HG02852 (cell line): ENCODE data around the gene SPEN.

Experiments used
- ATAC-seq: cut with Tn5 transposase; IDR thresholded peaks from one replicate; pipeline ENCODE4 v1.9.1; 2021; ENCODE audit warnings: mild to moderate bottlenecking, moderate library complexity; ENCODE audit not compliant: unreplicated experiment

SPEN gene

DNA sequence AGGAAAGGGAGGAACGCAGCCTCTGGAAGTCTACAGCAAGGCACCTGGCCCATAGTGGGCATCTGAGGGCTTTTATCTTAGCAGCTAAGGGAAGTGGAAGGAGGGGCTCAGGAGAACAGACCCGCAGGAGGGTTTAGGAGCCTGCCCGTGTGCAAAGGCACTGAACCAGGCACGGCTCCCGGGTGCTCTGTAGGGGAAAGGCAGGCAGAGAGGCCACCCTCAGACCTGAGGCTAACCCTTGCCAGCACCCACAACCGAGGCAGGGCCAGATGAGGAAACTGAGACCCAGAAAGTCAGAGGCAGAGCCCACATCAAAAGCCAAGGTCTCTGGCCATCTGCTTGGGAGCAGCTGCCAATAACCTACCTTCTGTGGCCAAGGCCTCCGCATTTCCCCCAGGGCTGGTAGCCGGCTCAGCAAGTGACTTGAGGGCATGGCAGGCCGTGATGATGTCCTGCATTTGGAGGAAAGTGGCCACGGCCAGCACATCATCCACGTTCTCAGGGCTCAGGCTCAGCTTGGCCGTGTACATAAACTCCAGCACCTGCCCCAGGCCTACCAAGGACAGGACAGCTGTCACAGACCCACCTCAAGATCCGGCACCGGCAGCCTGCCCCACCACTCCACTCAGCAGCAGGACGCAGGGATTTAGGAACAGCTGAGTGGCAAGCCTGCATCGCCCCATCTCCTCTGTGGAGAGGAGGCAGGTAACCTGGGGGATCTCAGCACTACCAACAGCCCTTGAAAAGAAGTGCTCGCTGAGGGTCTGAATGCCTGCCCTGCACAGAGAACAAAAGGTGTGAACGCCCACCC, 99.3 kb downstream of the SPEN start:
- ATAC-seq: no peak

DNA sequence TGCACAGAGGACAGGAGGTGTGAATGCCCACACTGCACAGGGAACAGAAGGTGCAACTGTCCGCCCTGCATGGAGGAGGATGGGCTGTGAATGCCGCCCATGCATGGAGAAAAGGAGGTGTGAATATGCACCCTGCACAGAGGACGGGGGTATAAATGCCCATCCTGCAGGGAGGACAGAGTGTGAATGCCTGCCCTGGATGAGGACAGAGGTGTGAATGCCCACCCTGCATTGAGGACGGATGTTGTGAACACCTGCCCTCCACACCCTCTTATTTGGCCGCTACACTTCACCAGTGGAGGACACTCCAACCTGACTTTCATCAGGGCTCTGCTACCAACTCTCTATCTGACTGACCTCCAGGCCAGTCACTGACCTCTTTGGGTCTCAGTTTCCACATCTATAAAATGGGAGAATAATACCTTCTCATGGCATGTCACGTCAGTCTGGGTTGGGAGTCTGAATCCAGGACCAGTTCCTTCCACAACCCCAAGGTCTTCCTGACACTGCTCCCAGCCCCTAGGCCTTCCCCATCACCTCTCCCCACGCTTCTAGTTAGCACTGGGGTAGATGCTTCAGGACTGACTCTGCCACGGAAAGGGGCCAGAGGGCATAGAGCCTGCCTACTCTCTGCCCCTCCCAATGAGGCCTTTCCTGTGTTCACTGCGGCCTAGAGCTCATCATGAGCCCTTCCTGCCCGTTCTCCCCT, 100.0 kb downstream of the SPEN start:
- ATAC-seq: no peak

DNA sequence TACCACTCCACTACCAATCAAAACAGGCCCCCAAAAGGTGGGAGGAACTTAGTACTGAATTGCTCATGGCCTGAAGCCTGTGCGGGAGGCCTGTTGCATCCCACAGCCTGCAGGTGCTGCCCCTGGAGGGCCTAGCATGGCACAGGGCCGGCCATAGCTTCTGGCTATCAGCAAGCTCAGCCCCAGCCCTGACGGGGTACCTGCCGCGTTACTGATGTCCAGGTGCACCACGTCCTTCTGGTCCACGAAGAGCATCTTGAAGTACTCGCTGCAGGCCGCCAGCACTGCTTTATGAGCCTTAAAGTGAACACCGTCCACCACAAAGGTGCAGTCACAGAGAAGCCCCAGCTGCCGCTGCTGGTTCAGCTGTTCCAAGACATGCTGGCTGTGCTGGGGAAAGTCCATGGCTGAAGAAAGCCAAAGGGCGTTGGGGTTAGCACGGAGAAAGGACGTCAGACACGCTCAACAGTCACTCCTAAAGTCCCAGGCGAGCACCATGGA, 100.6 kb downstream of the SPEN start:
- ATAC-seq: no peak

DNA sequence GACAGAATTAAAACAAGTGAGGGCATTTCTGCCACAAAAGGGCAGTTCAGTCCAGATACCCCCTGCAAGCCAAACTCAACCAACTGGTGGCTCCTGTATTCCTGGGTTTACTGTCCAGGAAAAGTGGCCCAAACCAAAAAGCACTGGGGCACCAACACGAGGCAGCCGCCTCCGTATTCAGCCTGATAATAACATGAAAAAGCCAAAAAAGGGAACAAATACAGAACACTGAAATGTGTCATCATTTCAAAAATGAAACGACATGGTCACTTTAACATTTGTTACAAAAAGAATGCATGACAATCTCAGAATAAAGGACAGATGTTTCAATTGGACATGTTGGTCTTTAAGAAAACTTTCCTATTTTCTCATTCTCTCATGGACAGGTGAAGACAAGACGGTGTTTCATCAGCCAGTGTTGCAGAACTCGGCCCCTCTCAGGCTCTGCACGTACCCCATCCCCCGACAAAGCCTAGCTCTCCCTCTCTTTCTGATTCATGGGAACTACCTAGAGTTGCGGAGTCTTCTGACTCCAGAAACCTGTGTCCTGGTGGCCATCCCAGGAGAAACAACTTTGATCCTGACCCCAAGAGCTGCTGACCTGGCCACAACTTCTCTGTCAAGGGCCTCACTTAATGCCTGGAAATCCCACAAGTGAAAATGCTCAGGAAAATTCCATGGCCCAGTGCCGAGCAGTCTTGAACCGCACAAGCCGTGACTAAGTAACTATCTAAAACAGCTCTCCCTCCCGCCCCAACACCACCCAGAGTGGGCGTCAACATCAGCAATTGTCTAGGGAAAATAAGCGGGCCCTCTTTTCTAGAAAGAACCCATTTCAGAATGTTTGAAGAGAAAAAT, 101.3 kb downstream of the SPEN start:
- no peak for ATAC-seq

GRCh38 chr1:15949453-15950245, 102.1 kb downstream of the SPEN start:
- no peak for ATAC-seq

DNA sequence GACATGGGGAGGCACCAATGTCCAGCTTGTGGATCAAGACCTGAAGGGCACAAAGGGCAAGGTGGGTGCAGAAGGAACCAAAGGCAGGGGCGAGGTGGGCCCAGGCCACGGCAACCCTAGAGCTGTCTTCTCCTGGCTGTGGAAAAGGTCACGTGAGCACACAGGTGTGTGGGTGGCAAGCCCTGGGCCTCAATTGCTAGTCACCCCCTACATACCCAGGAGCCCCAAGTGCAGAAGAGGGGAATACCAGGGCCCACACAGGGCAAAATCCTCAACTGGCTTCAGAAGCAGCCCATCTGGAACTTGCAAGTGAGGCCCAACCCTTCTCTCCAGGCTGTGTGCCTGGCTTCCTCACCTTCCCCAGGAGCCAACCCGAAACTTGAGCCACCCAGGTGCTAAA, 102.8 kb downstream of the SPEN start:
- no peak for ATAC-seq

DNA sequence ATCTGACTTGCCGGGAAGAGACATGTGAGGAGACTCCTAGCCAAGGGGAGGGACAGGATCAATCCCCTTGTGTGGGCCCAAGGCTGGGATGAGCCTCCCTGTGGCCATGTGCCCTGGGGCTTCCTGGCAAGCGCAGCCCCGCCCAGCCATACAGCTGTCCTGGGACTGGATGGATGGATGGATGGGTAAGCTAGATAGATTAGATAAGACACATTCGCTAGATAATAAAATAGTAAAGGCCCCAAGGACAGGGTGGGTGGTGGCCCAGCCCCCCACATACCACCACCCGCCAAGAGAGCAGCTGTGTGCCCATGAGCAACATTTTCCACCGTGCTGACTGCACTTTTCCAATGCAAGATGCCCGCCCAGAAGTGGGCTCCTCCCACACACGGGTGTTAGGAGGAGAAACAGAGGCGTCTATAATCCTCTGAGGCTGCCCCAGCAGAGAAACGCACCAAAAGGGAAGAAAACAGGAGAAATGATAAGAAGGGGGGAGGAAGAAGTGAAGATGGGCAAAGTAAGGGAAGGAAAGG, 103.3 kb downstream of the SPEN start:
- no peak for ATAC-seq

DNA sequence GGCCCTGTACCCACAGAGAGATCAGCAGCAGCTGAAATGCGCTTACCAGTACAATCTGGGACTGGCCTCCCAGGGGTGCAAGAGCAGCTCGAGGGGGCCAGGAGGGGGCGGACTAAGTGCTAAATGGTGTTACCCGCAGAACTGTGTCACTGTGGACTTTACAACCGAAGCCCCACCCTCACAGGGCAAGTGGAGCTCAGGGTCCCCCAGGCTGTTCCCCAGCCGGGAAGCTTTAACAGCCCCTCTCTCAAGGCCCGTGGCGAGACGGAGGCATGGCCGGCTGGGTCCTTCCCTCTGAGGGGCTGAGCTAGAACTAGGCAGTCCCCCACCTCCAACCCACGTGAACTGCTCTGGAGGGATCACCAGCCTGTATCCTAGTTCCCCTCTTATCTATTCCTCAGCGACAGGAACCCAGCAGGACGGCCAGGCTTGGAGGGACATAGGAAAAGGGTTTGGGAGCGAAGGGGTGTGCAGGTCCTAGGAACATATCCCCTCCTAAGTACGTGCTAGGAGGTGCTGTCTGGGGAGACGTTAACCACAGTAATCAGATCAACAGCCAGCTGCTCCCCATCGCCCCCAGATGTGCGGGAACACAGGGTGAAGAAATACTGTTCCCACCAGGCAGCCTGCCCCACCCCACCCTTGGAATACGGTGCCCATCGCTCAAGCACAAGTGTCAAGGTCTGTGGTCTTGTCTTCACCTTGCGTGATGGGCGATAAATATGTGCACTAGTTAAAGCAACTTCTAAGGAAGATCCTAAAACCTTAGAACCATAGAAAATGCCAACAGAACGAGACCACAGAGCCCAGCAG, 104.0 kb downstream of the SPEN start:
- no peak for ATAC-seq

DNA sequence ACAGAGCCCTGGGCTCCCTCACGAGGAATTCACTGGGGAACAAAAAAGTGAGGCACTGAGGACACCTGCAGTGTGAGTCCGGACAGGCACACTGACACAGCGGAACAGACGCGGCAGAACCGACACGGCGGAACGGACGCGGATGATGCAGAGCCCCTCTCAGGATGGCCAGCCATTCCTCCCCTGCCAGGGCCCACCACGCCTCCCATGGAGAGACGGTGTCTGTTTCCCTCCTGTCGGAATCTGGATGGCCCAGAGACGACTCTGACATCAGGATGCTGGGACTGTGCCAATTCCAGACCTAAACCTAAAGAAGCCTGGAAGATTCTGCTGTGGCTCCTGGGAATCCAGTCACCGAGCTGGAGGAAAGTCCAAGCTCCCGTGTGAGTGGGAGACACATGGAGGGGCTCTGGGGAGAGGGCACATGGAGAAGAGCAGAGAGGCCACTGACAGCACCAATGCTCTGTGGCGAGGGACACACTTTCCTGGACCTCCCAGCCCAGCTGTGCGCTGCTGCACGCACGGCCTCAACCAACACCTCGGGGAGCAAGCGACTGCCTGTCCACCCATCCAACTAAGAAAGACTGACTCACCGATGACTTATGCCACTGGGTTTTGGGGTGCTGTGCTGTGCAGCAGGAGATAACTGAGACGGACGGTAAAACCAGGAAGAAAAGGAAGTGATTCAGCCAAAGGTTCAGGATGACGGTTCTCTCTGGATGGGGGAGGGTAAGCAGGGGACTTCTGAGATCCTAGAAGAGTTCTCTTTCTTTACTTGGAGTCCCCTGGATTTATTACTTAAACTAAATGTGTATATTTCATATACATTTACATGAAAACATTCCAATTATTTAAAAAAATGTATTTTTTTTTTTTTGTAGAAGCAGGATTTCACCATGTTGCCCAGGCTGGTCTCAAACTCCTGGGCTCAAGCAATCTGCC, 105.1 kb downstream of the SPEN start:
- no peak for ATAC-seq

DNA sequence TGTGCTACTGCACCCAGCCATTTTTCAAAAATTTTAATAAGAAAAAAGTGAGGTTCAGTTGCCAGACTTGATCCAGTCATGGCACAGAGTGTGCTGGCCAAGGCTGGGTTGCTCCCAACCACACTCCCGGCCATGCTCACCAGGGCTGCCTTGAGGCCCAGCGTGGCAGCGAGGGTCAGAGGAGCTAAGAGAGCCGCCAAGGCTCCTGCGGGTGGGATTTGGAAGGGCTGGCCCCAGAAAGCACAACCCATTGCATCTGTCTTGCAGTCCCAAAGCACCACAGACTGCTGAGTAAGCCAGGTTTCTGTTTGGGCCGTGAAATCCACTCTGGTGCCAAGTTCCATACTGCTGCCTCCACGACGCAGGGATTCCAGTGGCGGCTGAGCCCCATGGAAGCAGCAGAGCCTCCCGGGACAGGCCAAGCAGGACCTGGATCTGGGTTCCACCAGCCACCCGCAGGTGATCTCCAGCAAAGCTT, 105.8 kb downstream of the SPEN start:
- no peak for ATAC-seq

- ATAC-seq: no peak
These were observed 106.3 kb downstream of the SPEN start for GRCh38 chr1:15953791-15954241.

DNA sequence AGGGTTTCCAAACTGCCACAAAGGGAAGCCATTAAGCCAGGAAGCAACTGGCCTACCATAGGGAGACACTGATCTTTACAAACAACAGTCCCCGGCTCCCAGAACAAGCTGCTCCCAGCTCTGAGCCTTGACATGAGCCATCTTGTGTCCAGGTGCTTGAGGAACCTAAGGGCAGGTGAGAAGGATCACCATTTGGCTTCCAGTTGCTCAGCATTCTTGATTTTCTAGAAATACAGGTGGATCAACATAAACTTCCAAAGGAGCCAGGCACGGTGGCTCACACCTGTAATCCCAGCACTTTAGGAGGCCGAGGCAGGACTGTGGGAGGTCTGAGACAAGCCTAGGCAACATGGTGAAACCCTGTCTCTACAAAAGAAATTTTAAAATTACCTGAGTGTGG, 106.8 kb downstream of the SPEN start:
- no peak for ATAC-seq

GRCh38 chr1:15955552-15955951, 108.0 kb downstream of the SPEN start:
- no peak for ATAC-seq

DNA sequence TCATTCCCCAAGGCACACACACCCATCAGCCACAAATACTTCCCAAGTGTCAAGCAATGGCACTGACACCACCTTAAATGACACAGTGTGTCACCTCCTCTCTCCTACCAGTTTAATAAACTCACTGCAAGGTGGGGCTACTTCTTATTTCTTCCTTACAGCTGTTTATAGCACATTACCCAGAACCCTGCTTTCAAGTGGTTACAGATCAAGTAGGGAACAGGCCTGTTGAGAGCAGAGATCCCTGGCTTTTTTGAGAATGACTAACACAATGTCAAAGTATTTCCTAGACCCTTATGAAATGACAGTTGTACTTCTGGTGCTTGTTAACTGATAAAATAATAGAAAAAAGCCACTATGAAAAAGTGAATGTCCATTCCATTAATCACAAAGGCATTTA, 108.6 kb downstream of the SPEN start:
- no peak for ATAC-seq

GRCh38 chr1:15957221-15958095, 110.0 kb downstream of the SPEN start:
- no peak for ATAC-seq

GRCh38 chr1:15958111-15958510, 110.6 kb downstream of the SPEN start:
- ATAC-seq: no peak

DNA sequence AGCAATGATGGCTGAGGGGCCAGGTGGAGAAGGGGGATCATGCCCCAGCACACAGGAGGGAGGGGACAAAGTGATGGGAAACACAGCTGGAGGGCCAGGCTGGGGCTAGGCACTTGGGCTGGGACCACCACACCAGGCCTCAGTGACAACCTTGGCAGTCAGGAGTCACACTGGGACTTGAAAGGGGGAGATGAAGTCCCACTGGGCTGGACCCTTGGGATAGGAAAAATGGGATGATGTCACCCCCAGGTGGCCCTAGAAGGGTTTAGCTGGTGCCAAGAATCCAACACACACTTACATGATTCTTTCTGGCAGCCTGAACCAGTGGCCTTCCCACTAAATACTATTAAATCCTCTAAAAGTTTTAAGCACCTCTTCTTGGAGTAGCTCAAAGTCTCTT, 111.3 kb downstream of the SPEN start:
- ATAC-seq: no peak
